Lower leg skin (tissue), 3 donors: ENCODE measurements around the gene AUTS2.

Experiments
- CTCF ChIP-seq, 3 donors: fragments of 450-650 bp; IDR thresholded peaks; one replicate each; pipeline ENCODE4 v1.5.1; 2016; ENCODE audit warnings: antibody characterized with exemption in 3 of 3, mild to moderate bottlenecking in 3 of 3, moderate library complexity in 2 of 3
- POLR2A ChIP-seq, 2 donors: fragments of 450-650 bp; IDR thresholded peaks; one replicate each; pipeline ENCODE4 v1.6.1; 2016 to 2017; ENCODE audit warnings: antibody characterized with exemption in 2 of 2, mild to moderate bottlenecking in 1 of 2, moderate library complexity in 1 of 2

GRCh38 chr7:69657331-69657730, 59.1 kb downstream of the AUTS2 start:
- TF ChIP-seq CTCF (IDR thresholded peaks at IDR 0.05) (no peak), POLR2A (IDR thresholded peaks at IDR 0.05) (no peak)
